Hypothalamus (tissue), 51 donors: Measurements from ENCODE around the gene OPCML.

Experiments
- DNase-seq, 51 donors: peaks; one replicate each; lab custom pipeline; 2025; lab: John Stamatoyannopoulos, UW

Gene OPCML

DNA sequence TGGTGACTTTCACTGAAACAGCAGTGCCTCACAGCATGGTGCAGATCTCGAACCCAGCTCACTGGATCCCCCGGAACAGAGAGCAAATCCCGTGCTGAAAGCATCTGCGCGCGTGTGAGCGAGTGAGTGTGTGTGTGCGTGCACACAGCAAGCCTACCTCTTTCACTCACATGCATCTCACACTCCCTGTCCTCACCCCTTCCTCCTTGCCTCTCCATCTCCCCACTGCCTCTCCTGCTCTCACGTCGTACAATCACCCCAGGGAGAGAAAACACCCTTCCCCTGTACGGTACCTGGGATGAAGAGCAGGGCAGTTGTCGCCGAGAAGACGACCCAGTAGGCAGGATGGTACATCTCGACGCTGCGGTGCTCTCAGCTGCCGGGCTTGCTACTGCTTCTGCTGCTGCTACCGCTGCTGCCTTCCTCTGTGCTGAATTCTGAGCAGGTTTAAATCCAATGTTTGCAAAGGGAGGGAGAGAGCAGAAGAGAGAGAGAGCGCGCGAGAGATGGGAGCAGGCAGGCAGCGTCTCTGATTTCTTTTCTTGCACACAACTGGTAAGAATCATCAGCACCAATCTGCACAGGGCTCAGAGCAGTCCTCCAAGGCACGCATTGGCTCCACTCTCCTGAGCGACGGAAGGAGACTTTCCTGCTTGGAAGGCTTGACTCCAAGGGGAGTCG is at the start of gene OPCML:
OPCML (minus strand) TSS at position 531 of the 681 bp plus-strand sequence.
- DNase-seq = peak in 13 of 51 donors; percentile 5 to 77 (median 31)

- no peak for DNase-seq
Observed at GRCh38 chr11:133581091-133581490, 48.8 kb upstream of the OPCML start.

GRCh38 chr11:133579165-133580031 is 47.1 kb upstream of the OPCML start:
- DNase-seq = peak in 1 of 51 donors; percentile 34

DNA sequence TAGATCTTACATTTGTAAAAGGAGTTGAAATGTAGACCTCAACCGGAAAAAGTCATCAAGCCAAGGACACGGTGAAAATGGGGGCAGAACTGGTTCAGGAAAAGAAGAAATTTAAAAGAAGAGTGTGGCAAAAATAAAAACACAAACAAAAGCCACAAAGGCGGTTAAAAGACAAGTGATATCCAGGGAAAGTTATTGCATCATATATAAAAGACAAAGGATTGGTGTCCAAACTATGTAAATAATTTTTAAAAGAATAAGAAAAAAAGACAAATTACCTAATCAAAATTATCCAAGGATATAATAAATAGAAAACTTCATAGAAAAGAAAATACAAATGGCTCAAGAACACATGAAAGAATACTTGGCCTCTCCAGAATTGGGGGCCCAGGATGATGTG is 45.1 kb upstream of the OPCML start:
- no peak for DNase-seq

GRCh38 chr11:133576351-133576750 is 44.0 kb upstream of the OPCML start:
- no peak for DNase-seq

- no peak for DNase-seq
Observed at GRCh38 chr11:133573081-133573480, 40.8 kb upstream of the OPCML start.

DNA sequence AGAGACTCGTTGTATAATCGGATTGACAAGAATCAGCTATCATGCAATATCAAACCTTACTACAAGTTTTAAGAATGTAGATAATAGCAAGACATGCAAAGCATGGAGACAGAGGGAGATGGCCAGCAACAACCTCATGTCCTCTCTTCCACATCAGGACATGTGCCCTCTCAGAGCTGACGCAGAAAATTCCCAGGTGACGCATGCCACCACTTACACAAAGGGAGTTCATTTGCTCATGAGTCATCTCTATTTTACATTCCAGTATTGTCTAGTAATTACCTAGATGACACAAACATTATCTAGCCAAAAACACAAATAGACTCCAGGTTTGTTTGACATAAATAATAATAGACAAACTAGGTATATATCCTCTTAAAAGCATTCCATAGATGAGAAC is 38.1 kb upstream of the OPCML start:
- DNase-seq = no peak

DNA sequence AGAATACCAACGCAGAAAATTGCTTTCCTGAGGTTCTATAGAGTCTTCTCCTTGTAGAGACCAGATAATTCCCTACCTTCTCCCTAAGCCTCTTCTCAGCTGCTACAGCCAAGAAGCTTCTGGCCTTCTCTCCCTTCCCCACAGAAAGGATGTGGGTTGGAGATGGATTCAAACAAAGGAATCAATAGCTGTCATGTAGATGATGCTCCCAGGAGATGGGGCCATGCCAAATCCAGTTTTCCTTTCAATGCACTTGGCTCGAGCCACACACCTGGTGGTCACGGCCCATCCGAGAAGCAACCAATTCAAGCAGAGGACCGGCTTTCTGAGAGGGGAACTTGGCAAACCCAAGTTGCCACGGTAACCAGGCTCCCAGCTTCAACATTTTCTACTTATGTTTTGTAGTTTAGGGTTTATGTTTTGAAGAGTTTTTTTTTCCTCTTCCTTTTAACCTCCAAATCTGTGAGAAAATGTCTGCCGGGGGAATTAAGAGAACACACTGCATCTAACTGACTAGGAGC is 31.3 kb upstream of the OPCML start:
- no peak for DNase-seq

DNA sequence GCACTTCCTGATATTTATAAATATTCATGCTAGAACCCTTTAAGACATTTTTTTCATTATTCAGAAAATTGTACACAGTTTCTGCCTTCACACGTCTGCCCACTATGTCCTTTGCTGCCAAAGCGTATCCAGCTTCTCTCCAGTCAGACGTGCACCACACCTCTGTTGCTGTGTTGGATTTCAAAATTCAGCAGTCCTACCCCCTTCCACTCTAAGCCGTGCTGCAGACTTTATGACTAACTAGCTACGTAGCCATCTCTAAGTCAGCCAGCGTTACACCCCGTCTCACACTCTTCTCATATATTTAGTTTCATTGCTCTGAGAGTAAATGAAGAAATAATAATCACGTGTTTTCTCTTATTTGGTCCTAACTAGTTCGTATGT is 28.2 kb upstream of the OPCML start:
- DNase-seq = no peak

DNA sequence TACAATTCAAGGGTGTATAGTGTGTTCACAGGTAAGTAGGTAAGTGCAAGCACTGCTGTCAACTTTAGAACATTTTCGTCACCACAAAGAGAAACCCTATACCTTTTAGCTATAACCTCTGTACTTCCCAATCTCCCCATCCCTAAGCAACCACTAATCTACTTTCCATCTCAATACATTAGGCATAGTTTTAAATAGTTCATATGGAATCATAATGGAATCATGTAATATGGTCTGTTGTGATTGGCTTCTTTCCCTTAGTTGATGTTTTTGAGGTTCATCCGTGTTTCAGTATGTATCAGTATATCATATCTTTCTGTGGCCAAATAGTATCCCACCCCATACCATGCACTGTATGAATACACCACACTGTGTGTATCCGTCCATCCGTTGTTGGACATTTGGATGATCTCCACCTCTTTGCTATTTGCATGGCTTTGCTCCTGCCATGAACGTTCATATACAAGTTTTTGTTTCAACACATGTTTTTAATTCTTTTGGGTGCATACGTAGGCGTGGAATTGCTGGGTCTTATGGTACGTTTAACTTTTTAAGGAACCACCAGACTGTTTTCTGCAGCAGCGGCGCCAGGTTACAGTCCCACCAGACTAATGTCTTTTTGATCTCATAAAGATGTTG is 27.7 kb upstream of the OPCML start:
- DNase-seq = no peak

DNA sequence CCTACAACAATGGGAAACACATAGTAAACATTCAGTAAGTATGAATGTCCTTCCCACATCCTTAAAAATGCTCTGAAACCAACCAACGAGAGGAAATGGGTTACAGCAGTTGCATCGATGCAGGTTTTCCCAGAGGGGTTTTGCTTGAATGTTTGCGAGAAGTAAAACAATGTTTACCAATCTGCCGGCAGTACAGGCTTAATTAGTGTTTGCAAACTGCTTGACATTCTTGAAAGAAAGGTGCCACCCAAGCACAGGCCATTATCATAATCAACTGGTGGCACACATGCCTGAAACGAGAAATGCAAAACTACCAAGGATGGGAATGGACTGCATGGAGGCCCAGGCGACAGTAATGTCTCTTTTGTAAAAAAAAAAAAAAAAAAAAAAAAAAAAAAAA is 27.1 kb upstream of the OPCML start:
- DNase-seq = no peak

DNA sequence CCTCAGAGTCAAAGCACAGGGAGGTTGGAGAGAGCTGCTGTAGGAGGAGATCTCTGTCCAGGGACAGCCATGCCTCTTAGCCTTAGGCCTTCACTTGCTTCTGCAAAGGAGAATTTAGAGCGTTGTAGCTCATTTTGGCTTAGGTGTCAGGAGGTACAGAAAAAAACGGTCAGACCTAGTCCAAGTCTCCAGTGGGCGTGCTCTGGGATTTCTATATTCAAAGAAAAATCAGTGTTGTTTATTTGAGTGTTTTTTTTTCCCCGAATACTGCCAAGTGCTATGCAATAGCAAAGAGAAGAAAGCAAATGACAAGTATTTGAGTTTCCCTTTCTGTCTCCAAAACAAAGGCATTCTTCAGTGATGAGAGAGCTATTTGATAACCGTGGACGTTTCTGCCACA is 22.7 kb upstream of the OPCML start:
- no peak for DNase-seq

- peak in 1 of 51 donors; percentile 37 for DNase-seq
Observed at GRCh38 chr11:133553885-133554740, 21.8 kb upstream of the OPCML start.

DNA sequence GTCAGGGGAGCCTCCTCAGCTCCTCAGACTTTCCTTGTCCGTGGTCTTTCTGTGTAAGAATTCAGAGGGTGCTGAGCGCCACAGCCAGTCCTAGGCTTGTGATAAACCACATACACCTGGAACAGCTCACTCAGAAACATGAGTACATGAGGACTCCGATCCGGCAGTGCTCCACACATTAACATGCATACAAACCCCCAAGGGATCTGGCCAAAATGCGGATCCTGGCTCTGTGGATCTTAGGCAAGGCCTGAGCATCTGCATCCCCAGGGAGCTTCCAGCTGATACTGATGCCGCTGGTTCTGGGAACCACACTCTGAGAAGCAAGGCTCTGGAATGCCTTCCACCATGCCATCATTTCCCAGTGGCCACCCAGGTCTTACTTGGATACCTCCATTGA is 20.6 kb upstream of the OPCML start:
- no peak for DNase-seq

DNA sequence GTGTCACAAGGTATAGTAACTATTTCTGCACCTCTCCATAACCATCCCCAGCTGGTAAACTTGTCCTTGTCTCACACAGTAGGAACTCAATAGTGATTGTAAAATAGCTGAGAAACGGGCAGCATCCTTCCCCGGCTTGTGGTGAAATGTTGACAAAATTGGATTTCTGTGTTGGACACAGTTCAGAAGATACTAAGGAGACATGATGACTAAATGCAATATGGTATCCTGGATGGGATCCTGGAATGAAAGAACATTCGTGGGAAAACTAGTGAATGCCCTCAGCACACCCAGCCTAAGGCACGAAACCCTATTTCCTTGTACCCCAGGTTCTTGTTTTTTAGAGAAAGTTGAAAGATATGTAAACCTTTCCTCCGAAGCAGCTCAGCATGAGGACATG is 18.8 kb upstream of the OPCML start:
- DNase-seq = no peak

- DNase-seq = no peak
Observed at GRCh38 chr11:133549826-133550225, 17.5 kb upstream of the OPCML start.

GRCh38 chr11:133548641-133549040 is 16.3 kb upstream of the OPCML start:
- no peak for DNase-seq

GRCh38 chr11:133547808-133548494 is 15.7 kb upstream of the OPCML start:
- no peak for DNase-seq

DNA sequence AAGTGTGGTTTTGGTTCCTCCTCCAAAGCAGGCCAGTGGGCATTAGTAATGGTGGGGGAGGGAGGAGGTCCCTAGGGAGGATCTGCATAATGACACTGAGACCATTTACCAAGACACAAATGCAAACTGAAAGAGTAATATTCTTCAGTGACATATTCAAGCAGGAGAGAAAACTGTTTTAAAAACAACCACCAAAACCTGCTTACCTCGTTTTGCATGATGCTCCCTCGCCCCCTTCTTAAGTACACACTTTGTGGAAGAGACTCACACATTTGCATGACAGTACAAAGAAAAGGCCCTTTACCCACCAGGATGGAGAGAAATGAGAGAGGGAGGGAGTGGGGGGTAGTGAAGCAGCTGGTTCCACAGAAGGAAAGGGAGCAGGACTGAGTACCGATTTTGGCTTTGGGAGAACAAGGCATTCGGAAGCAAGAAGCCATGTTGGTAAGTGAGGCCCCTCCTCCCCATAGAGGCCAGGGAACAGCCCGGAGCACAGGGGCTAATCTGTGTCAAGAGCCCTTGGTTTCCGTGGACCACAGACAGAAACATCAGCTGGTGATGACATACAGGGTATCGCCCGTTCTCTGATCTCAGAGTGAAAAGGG is 13.0 kb upstream of the OPCML start:
- no peak for DNase-seq
